GM23338 (cell line): Measurements from ENCODE around the gene SH3RF3. TPM values are rescaled to one million over a fixed set of nuclear protein-coding genes. Genes with fewer than 3 reads are reported as not detected.

Source experiments
- ATAC-seq: fragments of 200-7000 bp; cut with Tn5 transposase; 3 replicates; pipeline ENCODE4 v1.9.1; 2020
- DNase-seq: peaks from one replicate; pipeline ENCODE4 v3.0.0-alpha.2; 2015; ENCODE audit warnings: low spot score
- H2AFZ ChIP-seq: fragments of 200-600 bp; sonication (generic); 2 replicates; pipeline ENCODE4 v1.8.0; 2016; ENCODE audit warnings: antibody characterized with exemption, mild to moderate bottlenecking, moderate library complexity
- H3F3A ChIP-seq: fragments of 200-600 bp; sonication (generic); replicated peaks from 2 replicates; pipeline ENCODE4 v1.8.0; 2017; ENCODE audit warnings: antibody characterized with exemption, mixed run types, low read depth
- H3K27ac ChIP-seq: fragments of 200-600 bp; sonication (generic); 2 replicates; pipeline ENCODE4 v1.6.1; 2016; ENCODE audit warnings: low read depth
- H3K27me3 ChIP-seq: fragments of 200-600 bp; sonication (generic); 2 replicates; pipeline ENCODE4 v1.8.0; 2016; ENCODE audit warnings: mild to moderate bottlenecking, mixed run types, moderate library complexity; ENCODE audit not compliant: insufficient read depth
- H3K36me3 ChIP-seq: fragments of 200-600 bp; sonication (generic); 2 replicates; pipeline ENCODE4 v1.8.0; 2016; ENCODE audit warnings: mild to moderate bottlenecking; ENCODE audit not compliant: insufficient read depth
- H3K4me1 ChIP-seq: fragments of 200-600 bp; sonication (generic); 2 replicates; pipeline ENCODE4 v1.8.0; 2016; ENCODE audit warnings: mild to moderate bottlenecking, moderate library complexity; ENCODE audit not compliant: insufficient read depth
- H3K4me2 ChIP-seq: fragments of 200-600 bp; sonication (generic); 2 replicates; pipeline ENCODE4 v1.7.1; 2017; ENCODE audit warnings: mixed run types
- H3K4me3 ChIP-seq: fragments of 200-600 bp; sonication (generic); 2 replicates; pipeline ENCODE4 v1.6.1; 2016; ENCODE audit warnings: mixed run types
- H3K79me2 ChIP-seq: fragments of 200-600 bp; sonication (generic); replicated peaks from 2 replicates; pipeline ENCODE4 v1.8.0; 2017; ENCODE audit warnings: mild to moderate bottlenecking; ENCODE audit not compliant: insufficient read depth
- H3K9me2 ChIP-seq: fragments of 200-600 bp; sonication (generic); 2 replicates; pipeline ENCODE4 v1.8.0; 2017; ENCODE audit not compliant: insufficient read depth
- H4K20me1 ChIP-seq: fragments of 200-600 bp; sonication (generic); replicated peaks from 2 replicates; pipeline ENCODE4 v1.8.0; 2017; ENCODE audit warnings: mild to moderate bottlenecking; ENCODE audit not compliant: insufficient read depth
- H3K27ac Mint-ChIP-seq: 2 replicates; pipeline ENCODE4 v1.8.0; 2020; ENCODE audit warnings: inconsistent platforms, mild to moderate bottlenecking, moderate library complexity, mixed read lengths
- H3K27me3 Mint-ChIP-seq: 3 replicates; pipeline ENCODE4 v1.8.0; 2022; ENCODE audit warnings: low read depth, mild to moderate bottlenecking, moderate library complexity, mixed read lengths, inconsistent platforms; ENCODE audit not compliant: insufficient read depth, poor library complexity
- H3K36me3 Mint-ChIP-seq: 3 replicates; pipeline ENCODE4 v1.8.0; 2021; ENCODE audit warnings: low read depth, mild to moderate bottlenecking, inconsistent platforms, moderate library complexity, mixed read lengths
- H3K4me1 Mint-ChIP-seq: 3 replicates; pipeline ENCODE4 v1.8.0; 2020; ENCODE audit warnings: mild to moderate bottlenecking, inconsistent platforms, mixed read lengths
- H3K4me3 Mint-ChIP-seq: 3 replicates; pipeline ENCODE4 v1.8.0; 2021; ENCODE audit warnings: moderate library complexity, mild to moderate bottlenecking, inconsistent platforms, mixed read lengths
- H3K9me3 Mint-ChIP-seq: 3 replicates; pipeline ENCODE4 v1.8.0; 2020; ENCODE audit warnings: moderate library complexity, mild to moderate bottlenecking, inconsistent platforms, mixed read lengths
- CREB1 ChIP-seq: fragments of 250-450 bp; sonication (Bioruptor Pico); IDR thresholded peaks from 2 replicates; pipeline ENCODE4 v1.5.0; 2020; ENCODE audit warnings: low read depth, mild to moderate bottlenecking, moderate library complexity
- ETS1 ChIP-seq: IDR thresholded peaks from 2 replicates; pipeline ENCODE4 v1.6.1; 2016; ENCODE audit warnings: antibody characterized with exemption
- EZH2 ChIP-seq: fragments of 200-600 bp; sonication (generic); IDR thresholded peaks from one replicate; pipeline ENCODE4 v1.8.0; 2017; ENCODE audit warnings: antibody characterized with exemption, mild to moderate bottlenecking, low read depth; ENCODE audit not compliant: unreplicated experiment
- EZH2phosphoT487 ChIP-seq: fragments of 200-600 bp; sonication (generic); IDR thresholded peaks from one replicate; pipeline ENCODE4 v1.8.1; 2018; ENCODE audit warnings: antibody characterized with exemption; ENCODE audit not compliant: unreplicated experiment
- JUNB ChIP-seq: IDR thresholded peaks from one replicate; pipeline ENCODE4 v1.6.1; 2016; ENCODE audit warnings: antibody characterized with exemption; ENCODE audit not compliant: unreplicated experiment
- NANOG ChIP-seq: IDR thresholded peaks from 2 replicates; pipeline ENCODE4 v1.6.1; 2016; ENCODE audit warnings: antibody characterized with exemption, borderline replicate concordance
- POLR2AphosphoS5 ChIP-seq: IDR thresholded peaks from 2 replicates; pipeline ENCODE4 v1.6.1; 2016; ENCODE audit warnings: antibody characterized with exemption, low read depth
- STAT1 ChIP-seq: IDR thresholded peaks from one replicate; pipeline ENCODE4 v1.6.1; 2016; ENCODE audit warnings: antibody characterized with exemption; ENCODE audit not compliant: unreplicated experiment
- ZNF114 ChIP-seq: fragments of 250-450 bp; sonication (Bioruptor Pico); IDR thresholded peaks from 2 replicates; pipeline ENCODE4 v1.5.0; 2020; ENCODE audit warnings: mild to moderate bottlenecking, moderate library complexity
- ZNF331 ChIP-seq: fragments of 250-450 bp; sonication (Bioruptor Pico); IDR thresholded peaks from 2 replicates; pipeline ENCODE4 v1.5.0; 2020; ENCODE audit warnings: low read depth, mild to moderate bottlenecking, moderate library complexity
- ZNF462 ChIP-seq: fragments of 250-450 bp; sonication (Bioruptor Pico); IDR thresholded peaks from 2 replicates; pipeline ENCODE4 v1.5.0; 2020; ENCODE audit warnings: mild to moderate bottlenecking, moderate library complexity
- polyA plus RNA-seq: library from polyadenylated mRNA; unstranded; fragments of >200 nt; fragmentation: Nextera tagmentation; extraction: Ambion mirVana; gene quantifications from 2 replicates; pipeline ENCODE4 v1.2.1, GENCODE V29; 2016
- total RNA-seq: library from RNA; depleted of rRNA; stranded (reverse); fragments of >200 nt; shearing (Covaris generic); gene quantifications from 2 replicates; pipeline ENCODE4 v1.2.3, GENCODE V29; 2014
- TF ChIP-seq, protein P1 (sequence below): IDR thresholded peaks from one replicate; pipeline ENCODE4 v1.6.1; 2018; ENCODE audit warnings: antibody characterized with exemption; ENCODE audit not compliant: unreplicated experiment
- TF ChIP-seq, protein P2 (sequence below), 2 experiments: fragments of 200-600 bp in 1 of 2; sonication (generic) in 1 of 2; conservative IDR thresholded peaks; 2 replicates each; pipeline versions ENCODE4 v1.5.1 to v1.6.1; 2016 to 2017; ENCODE audit warnings: antibody characterized with exemption in 2 of 2, low read depth in 2 of 2, mild to moderate bottlenecking in 2 of 2, moderate library complexity in 1 of 2

The SH3RF3 gene
- total and polyA plus RNA-seq, 2 experiments from 2014 or later = 0.11 to 0.63 TPM

DNA sequence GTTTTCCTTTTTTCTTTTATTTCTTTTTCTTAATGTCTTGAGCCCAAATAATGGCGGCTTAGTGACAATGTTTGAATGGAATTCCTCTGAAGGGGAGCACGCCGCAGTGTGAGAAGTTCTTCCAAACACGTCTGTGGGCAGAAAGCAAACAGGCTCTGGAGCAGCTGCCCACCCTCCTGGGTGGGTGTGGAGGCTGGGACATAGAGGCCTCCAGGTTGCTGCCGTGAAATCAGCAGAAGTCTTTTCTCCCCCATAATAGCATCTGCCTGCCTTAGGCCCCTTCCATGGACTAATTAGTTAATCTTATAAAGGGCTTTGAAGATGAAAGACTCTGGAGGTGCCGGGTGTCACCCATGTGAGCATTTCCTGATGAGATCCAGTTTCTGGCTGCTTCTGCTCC lies 213.9 kb downstream of the SH3RF3 start:
- ATAC-seq = no peak
- H3K4me2 ChIP-seq = no peak overlapping the region
- H3K4me1 ChIP-seq = no peaks in the 10 kb centered on the region

More for the DNA sequence above, 213.9 kb downstream of the SH3RF3 start:
- Histone ChIP-seq H3K9me2 (no peaks in the 10 kb centered on the region), H3F3A (no peaks in the 10 kb centered on the region), H2AFZ (no peak overlapping the region), H3K27ac (no peak overlapping the region), H3K4me3 (no peak overlapping the region), H3K27me3 (no peaks in the 10 kb centered on the region), H3K36me3 (no peaks in the 10 kb centered on the region), H3K79me2 (no peaks in the 10 kb centered on the region), H4K20me1 (no peaks in the 10 kb centered on the region)
- peaks cover 2% of the 10 kb centered on the region; the same call in 1 of the 3 replicates for H3K36me3 Mint-ChIP-seq
- no peak overlapping the region for H3K4me3 Mint-ChIP-seq
- DNase-seq = no peak
- H3K27me3 Mint-ChIP-seq = peaks cover 11% of the 10 kb centered on the region
- H3K9me3 Mint-ChIP-seq = peaks cover 13% of the 10 kb centered on the region; the same call in 2 of the 3 replicates
- H3K27ac Mint-ChIP-seq = no peak overlapping the region
- TF ChIP-seq, protein P1, sequence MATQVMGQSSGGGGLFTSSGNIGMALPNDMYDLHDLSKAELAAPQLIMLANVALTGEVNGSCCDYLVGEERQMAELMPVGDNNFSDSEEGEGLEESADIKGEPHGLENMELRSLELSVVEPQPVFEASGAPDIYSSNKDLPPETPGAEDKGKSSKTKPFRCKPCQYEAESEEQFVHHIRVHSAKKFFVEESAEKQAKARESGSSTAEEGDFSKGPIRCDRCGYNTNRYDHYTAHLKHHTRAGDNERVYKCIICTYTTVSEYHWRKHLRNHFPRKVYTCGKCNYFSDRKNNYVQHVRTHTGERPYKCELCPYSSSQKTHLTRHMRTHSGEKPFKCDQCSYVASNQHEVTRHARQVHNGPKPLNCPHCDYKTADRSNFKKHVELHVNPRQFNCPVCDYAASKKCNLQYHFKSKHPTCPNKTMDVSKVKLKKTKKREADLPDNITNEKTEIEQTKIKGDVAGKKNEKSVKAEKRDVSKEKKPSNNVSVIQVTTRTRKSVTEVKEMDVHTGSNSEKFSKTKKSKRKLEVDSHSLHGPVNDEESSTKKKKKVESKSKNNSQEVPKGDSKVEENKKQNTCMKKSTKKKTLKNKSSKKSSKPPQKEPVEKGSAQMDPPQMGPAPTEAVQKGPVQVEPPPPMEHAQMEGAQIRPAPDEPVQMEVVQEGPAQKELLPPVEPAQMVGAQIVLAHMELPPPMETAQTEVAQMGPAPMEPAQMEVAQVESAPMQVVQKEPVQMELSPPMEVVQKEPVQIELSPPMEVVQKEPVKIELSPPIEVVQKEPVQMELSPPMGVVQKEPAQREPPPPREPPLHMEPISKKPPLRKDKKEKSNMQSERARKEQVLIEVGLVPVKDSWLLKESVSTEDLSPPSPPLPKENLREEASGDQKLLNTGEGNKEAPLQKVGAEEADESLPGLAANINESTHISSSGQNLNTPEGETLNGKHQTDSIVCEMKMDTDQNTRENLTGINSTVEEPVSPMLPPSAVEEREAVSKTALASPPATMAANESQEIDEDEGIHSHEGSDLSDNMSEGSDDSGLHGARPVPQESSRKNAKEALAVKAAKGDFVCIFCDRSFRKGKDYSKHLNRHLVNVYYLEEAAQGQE = no peak
- TF ChIP-seq NANOG (no peak), POLR2AphosphoS5 (no peak), ZNF462 (no peak), STAT1 (no peak), ZNF114 (CRISPR knock-in tag) (no peak), ZNF331 (CRISPR knock-in tag) (no peak), ETS1 (no peak), EZH2phosphoT487 (no peak), CREB1 (CRISPR knock-in tag) (no peak), JUNB (no peak), EZH2 (no peak)
- TF ChIP-seq, protein P2, sequence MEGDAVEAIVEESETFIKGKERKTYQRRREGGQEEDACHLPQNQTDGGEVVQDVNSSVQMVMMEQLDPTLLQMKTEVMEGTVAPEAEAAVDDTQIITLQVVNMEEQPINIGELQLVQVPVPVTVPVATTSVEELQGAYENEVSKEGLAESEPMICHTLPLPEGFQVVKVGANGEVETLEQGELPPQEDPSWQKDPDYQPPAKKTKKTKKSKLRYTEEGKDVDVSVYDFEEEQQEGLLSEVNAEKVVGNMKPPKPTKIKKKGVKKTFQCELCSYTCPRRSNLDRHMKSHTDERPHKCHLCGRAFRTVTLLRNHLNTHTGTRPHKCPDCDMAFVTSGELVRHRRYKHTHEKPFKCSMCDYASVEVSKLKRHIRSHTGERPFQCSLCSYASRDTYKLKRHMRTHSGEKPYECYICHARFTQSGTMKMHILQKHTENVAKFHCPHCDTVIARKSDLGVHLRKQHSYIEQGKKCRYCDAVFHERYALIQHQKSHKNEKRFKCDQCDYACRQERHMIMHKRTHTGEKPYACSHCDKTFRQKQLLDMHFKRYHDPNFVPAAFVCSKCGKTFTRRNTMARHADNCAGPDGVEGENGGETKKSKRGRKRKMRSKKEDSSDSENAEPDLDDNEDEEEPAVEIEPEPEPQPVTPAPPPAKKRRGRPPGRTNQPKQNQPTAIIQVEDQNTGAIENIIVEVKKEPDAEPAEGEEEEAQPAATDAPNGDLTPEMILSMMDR (conservative IDR thresholded peaks at IDR 0.05; ENCODE audit: low read depth in 2 of 2) = no peak
- H3K4me1 Mint-ChIP-seq = 0 out of 3 replicates have a peak, but pooled peaks cover under 1% of the 10 kb centered on the region
